Fibroblast of lung (primary cell): Measurements from ENCODE around the gene CDH4. TPM values are rescaled to one million over a fixed set of nuclear protein-coding genes. Genes with fewer than 3 reads are reported as not detected.

Experiments used
- DNase-seq, 2 donors: peaks; one replicate each; pipeline versions ENCODE4 v3.0.0 to v3.0.0-alpha.2; 2010; ENCODE audit warnings: low read depth in 2 of 2
- H2AFZ ChIP-seq: 2 replicates; pipeline ENCODE4 v1.5.1; 2012; ENCODE audit warnings: low read length, control low read depth, inconsistent platforms
- H3K27ac ChIP-seq: 2 replicates; pipeline ENCODE4 v1.5.1; 2011; ENCODE audit warnings: low read length, control low read depth; ENCODE audit not compliant: insufficient read depth
- H3K27me3 ChIP-seq: 2 replicates; pipeline ENCODE4 v1.5.1; 2011; ENCODE audit warnings: mild to moderate bottlenecking, low read length; ENCODE audit not compliant: control insufficient read depth, insufficient read depth
- H3K36me3 ChIP-seq: 2 replicates; pipeline ENCODE4 v1.5.1; 2011; ENCODE audit warnings: low read length; ENCODE audit not compliant: control insufficient read depth, insufficient read depth
- H3K4me1 ChIP-seq: 2 replicates; pipeline ENCODE4 v1.5.1; 2011; ENCODE audit warnings: low read length; ENCODE audit not compliant: control insufficient read depth, insufficient read depth; ENCODE audit errors: extremely low read depth
- H3K4me2 ChIP-seq: 2 replicates; pipeline ENCODE4 v1.5.1; 2011; ENCODE audit warnings: low read length, control low read depth; ENCODE audit not compliant: insufficient read depth; ENCODE audit errors: extremely low read depth
- H3K4me3 ChIP-seq, 4 experiments: fragments of 200-600 bp in 1 of 4; sonication (generic) in 1 of 4; replicated peaks in 1 of 4; 2 replicates each; pipeline ENCODE4 v1.5.1; 2011 to 2016; ENCODE audit warnings: low read length in 4 of 4, low read depth in 3 of 4, mild to moderate bottlenecking in 3 of 4, control low read depth in 2 of 4, inconsistent platforms in 1 of 4, mixed read lengths in 1 of 4; ENCODE audit not compliant: insufficient read depth in 1 of 4; ENCODE audit errors: control extremely low read depth in 1 of 4
- H3K79me2 ChIP-seq: 2 replicates; pipeline ENCODE4 v1.5.1; 2012; ENCODE audit warnings: mild to moderate bottlenecking, low read length, inconsistent platforms; ENCODE audit not compliant: control insufficient read depth, insufficient read depth
- H3K9ac ChIP-seq: 2 replicates; pipeline ENCODE4 v1.5.1; 2011; ENCODE audit warnings: mild to moderate bottlenecking, low read length, control low read depth; ENCODE audit not compliant: insufficient read depth
- H3K9me3 ChIP-seq: 2 replicates; pipeline ENCODE4 v1.5.1; 2012; ENCODE audit warnings: low read depth, low read length; ENCODE audit not compliant: control insufficient read depth, insufficient read depth
- H4K20me1 ChIP-seq: 2 replicates; pipeline ENCODE4 v1.5.1; 2011; ENCODE audit warnings: low read length; ENCODE audit not compliant: control insufficient read depth, insufficient read depth; ENCODE audit errors: extremely low read depth
- EZH2 ChIP-seq: IDR thresholded peaks from 2 replicates; pipeline ENCODE4 v1.5.1; 2012; ENCODE audit warnings: low read length, control low read depth, mild to moderate bottlenecking; ENCODE audit errors: missing control alignments
- polyA plus RNA-seq, 2 donors: library from polyadenylated mRNA; depleted of rRNA in 1 of 2; stranded (reverse) in 1 of 2; unstranded in 1 of 2; fragments of >200 nt; gene quantifications; 2 replicates each; pipeline ENCODE4 v1.2.1, GENCODE V29; 2011 to 2012; ENCODE audit warnings: missing spikeins in 1 of 2
- total RNA-seq: library from RNA; depleted of rRNA; stranded (reverse); fragments of >200 nt; gene quantifications from 2 replicates; pipeline ENCODE4 v1.2.1, GENCODE V29; 2014
- TF ChIP-seq, protein P1 (sequence below), 2 donors: IDR thresholded peaks in 1 of 2; conservative IDR thresholded peaks in 1 of 2; 1 replicate in 1 of 2; 2 replicates in 1 of 2; pipeline ENCODE4 v1.5.1; 2011 to 2012; ENCODE audit warnings: low read length in 2 of 2, control low read depth in 1 of 2, inconsistent platforms in 1 of 2, low read depth in 1 of 2, mild to moderate bottlenecking in 1 of 2

CDH4 gene
- total and polyA plus RNA-seq, 2 donors (not counting 1 experiment from before 2014, with no cell fraction given), result 4.8 to 6.8 TPM

DNA sequence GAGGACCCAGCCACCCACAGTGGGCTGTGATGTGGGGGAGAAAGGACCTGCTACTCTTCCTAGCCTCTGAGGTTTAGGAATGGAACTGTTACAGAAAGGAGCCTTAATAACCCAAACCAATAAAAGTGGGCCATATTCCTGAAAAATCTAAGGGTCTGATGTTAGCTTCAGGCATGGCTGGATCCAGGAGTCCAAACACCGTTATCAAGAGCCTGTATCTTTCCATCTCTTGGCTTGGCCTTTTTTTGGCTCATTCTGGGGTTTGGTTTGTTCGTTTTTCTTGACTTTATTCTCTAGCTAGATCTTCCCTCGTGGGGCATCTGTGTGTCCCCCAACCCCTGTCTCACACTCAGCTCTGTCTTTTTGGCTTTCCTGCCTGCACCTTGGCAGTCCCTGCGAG is 38.7 kb downstream of the CDH4 start:
- TF ChIP-seq, protein P1, sequence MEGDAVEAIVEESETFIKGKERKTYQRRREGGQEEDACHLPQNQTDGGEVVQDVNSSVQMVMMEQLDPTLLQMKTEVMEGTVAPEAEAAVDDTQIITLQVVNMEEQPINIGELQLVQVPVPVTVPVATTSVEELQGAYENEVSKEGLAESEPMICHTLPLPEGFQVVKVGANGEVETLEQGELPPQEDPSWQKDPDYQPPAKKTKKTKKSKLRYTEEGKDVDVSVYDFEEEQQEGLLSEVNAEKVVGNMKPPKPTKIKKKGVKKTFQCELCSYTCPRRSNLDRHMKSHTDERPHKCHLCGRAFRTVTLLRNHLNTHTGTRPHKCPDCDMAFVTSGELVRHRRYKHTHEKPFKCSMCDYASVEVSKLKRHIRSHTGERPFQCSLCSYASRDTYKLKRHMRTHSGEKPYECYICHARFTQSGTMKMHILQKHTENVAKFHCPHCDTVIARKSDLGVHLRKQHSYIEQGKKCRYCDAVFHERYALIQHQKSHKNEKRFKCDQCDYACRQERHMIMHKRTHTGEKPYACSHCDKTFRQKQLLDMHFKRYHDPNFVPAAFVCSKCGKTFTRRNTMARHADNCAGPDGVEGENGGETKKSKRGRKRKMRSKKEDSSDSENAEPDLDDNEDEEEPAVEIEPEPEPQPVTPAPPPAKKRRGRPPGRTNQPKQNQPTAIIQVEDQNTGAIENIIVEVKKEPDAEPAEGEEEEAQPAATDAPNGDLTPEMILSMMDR (conservative IDR thresholded peaks at IDR 0.05 in 1 of 2, IDR thresholded peaks at IDR 0.05 in 1 of 2; ENCODE audit: low read depth in 1 of 2, low read length in 2 of 2), result no peak
- Histone ChIP-seq H3K4me3 (no peak overlapping the region), H3K79me2 (no peaks in the 10 kb centered on the region)

DNA sequence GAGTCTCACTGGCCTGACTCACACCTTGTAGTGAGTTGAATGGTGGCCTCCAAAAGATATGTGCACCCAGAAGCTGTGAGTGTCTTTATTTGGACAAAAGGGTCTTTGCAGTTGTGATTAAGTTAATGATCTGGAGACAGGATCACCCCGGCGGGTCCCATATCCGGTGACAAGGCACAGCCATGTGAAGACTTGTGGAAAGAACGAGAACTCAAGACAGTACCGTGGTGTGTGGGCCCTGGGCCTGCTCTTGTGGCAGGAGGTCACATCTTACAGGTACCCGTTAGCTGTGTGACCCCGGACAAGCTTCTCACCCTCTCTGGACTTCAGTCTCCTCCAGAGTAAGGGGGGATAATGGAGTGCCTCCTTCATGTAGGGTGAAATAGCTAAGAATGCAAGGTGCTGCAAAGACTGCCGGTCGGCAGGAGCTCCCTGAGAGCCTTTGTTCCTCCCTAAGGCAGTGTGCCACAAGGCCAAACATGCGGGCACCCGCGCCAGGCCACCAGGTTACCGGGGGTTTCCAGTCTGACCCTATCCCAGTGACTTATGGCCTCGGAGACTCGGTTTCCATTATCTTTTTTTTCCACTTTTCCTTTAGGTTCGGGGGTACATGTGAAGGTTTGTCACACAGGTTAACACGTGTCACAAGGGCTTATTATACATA is 39.2 kb downstream of the CDH4 start:
- no peaks in the 10 kb centered on the region for H4K20me1 ChIP-seq
- no peaks in the 10 kb centered on the region for H3K27me3 ChIP-seq
- H3K9me3 ChIP-seq, result no peaks in the 10 kb centered on the region
- no peak for DNase-seq
- H3K9ac ChIP-seq, result no peak overlapping the region
- no peak for TF ChIP-seq EZH2
- TF ChIP-seq, protein P1 (conservative IDR thresholded peaks at IDR 0.05 in 1 of 2, IDR thresholded peaks at IDR 0.05 in 1 of 2; ENCODE audit: low read depth in 1 of 2, low read length in 2 of 2), result no peak
- no peaks in the 10 kb centered on the region for H3K36me3 ChIP-seq
- H3K4me2 ChIP-seq, result no peak overlapping the region
- H3K4me1 ChIP-seq, result peaks cover 3% of the 10 kb centered on the region
- H3K79me2 ChIP-seq, result no peaks in the 10 kb centered on the region
- no peak overlapping the region for H3K4me3 ChIP-seq
- H3K27ac ChIP-seq, result no peak overlapping the region
- no peak overlapping the region for H2AFZ ChIP-seq

More for the DNA sequence above, 38.7 kb downstream of the CDH4 start:
- Histone ChIP-seq H3K27ac (no peak overlapping the region), H3K27me3 (no peaks in the 10 kb centered on the region), H2AFZ (no peak overlapping the region), H3K9me3 (no peaks in the 10 kb centered on the region), H3K36me3 (peaks cover 2% of the 10 kb centered on the region), H4K20me1 (no peaks in the 10 kb centered on the region), H3K9ac (no peak overlapping the region), H3K4me2 (no peak overlapping the region), H3K4me1 (peaks cover 3% of the 10 kb centered on the region)
- DNase-seq, result no peak

DNA sequence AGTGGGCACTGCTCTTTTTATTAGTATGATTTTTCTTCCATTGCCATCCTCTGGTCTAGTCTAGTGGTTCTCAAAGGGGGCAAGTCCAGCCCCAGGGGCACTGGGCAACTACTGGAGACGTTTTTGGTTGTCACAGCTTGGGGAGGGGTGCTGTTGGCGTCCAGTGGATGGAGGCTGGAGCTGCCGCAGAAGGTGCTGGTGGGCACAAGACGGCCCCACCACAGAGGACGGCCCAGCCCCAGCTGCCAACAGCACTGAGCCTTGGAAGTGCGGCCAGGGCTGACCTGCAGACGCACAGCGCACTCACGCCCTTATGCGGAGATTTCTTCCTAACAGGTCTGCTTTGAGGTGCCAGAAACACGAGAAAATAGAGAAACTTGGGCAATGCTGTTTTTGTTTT is 40.3 kb downstream of the CDH4 start:
- Histone ChIP-seq H3K79me2 (no peaks in the 10 kb centered on the region), H3K4me3 (no peak overlapping the region), H3K27me3 (no peaks in the 10 kb centered on the region), H2AFZ (no peak overlapping the region), H3K36me3 (no peaks in the 10 kb centered on the region), H3K4me1 (peaks cover 3% of the 10 kb centered on the region), H3K27ac (no peak overlapping the region), H4K20me1 (no peaks in the 10 kb centered on the region), H3K9me3 (no peaks in the 10 kb centered on the region), H3K4me2 (no peak overlapping the region), H3K9ac (no peak overlapping the region)
- no peak for TF ChIP-seq EZH2
- TF ChIP-seq, protein P1 (conservative IDR thresholded peaks at IDR 0.05 in 1 of 2, IDR thresholded peaks at IDR 0.05 in 1 of 2; ENCODE audit: low read depth in 1 of 2, low read length in 2 of 2), result no peak
- DNase-seq, result no peak
